Spleen (tissue), 11 donors: ENCODE results near the gene GM2A. TPM values are rescaled to one million over a fixed set of nuclear protein-coding genes. Genes with fewer than 3 reads are reported as not detected.

Source experiments
- DNase-seq: peaks from one replicate; pipeline ENCODE4 v3.0.0-alpha.2; 2020
- H3K27ac ChIP-seq, 8 donors: fragments of 200-600 bp; sonication (generic) in 7 of 8; 1 replicate in 4 of 8; 2 replicates in 4 of 8; pipeline versions ENCODE4 v1.5.0 to v1.8.0; 2016 to 2021; ENCODE audit warnings: inconsistent platforms in 4 of 8, mild to moderate bottlenecking in 4 of 8, moderate library complexity in 1 of 8
- H3K27me3 ChIP-seq, 7 donors: fragments of 200-600 bp; sonication (generic) in 6 of 7; replicated peaks in 1 of 7; 1 replicate in 4 of 7; 2 replicates in 3 of 7; pipeline versions ENCODE4 v1.5.0 to v1.8.0; 2016 to 2021; ENCODE audit warnings: inconsistent platforms in 3 of 7, mild to moderate bottlenecking in 1 of 7
- H3K36me3 ChIP-seq, 6 donors: fragments of 200-600 bp; sonication (generic) in 5 of 6; 1 replicate in 4 of 6; 2 replicates in 2 of 6; pipeline versions ENCODE4 v1.5.0 to v1.8.0; 2016 to 2021; ENCODE audit warnings: inconsistent platforms in 2 of 6
- H3K4me1 ChIP-seq, 6 donors: fragments of 200-600 bp; sonication (generic) in 5 of 6; 1 replicate in 3 of 6; 2 replicates in 3 of 6; pipeline versions ENCODE4 v1.5.0 to v1.8.0; 2016 to 2021; ENCODE audit warnings: inconsistent platforms in 3 of 6
- H3K4me3 ChIP-seq, 8 donors: fragments of 200-600 bp; sonication (generic) in 7 of 8; 1 replicate in 4 of 8; 2 replicates in 4 of 8; pipeline versions ENCODE4 v1.5.0 to v1.8.0; 2016 to 2021; ENCODE audit warnings: inconsistent platforms in 4 of 8, mild to moderate bottlenecking in 4 of 8, moderate library complexity in 2 of 8
- H3K9me3 ChIP-seq, 8 donors: fragments of 200-600 bp; sonication (generic) in 7 of 8; 1 replicate in 4 of 8; 2 replicates in 4 of 8; pipeline versions ENCODE4 v1.5.0 to v1.8.0; 2016 to 2021; ENCODE audit warnings: inconsistent platforms in 4 of 8
- POLR2A ChIP-seq, 3 donors: fragments of 450-650 bp; IDR thresholded peaks; one replicate each; pipeline ENCODE4 v1.5.1; 2017; ENCODE audit warnings: antibody characterized with exemption in 3 of 3, mild to moderate bottlenecking in 1 of 3
- POLR2AphosphoS5 ChIP-seq, 3 donors: sonication (generic); formaldehyde crosslinking; IDR thresholded peaks; one replicate each; pipeline ENCODE4 v1.5.1; 2017; ENCODE audit warnings: antibody characterized with exemption in 3 of 3
- WGBS, 5 donors: extraction: QIAGEN DNeasy Blood & Tissue Kit in 3 of 5; methylation state at CpG; one replicate each; pipeline versions ENCODE4 v1.1.5 to v1.1.7; 2013 to 2018; 5-methylcytosine and 5-hydroxymethylcytosine counted together
- intact Hi-C: fragments of 100-400 bp; cut with DNase I; formaldehyde crosslinking; loops from one replicate; pipeline ENCODE4 v1.15.0; 2023; ENCODE audit warnings: low total_unique reads
- polyA plus RNA-seq, 3 donors: library from polyadenylated mRNA; stranded (reverse); fragments of 200-250 nt; gene quantifications; one replicate each; pipeline ENCODE4 v1.2.1, GENCODE V29; 2013
- total RNA-seq, 7 donors: library from RNA; depleted of rRNA in 3 of 7; stranded (reverse); fragments of >200 nt in 3 of 7; fragmentation: NEBNext Ultra II Directional in 4 of 7; extraction: Animal tissue kit (Norgen Biotek cat#: 25700) in 4 of 7; gene quantifications; one replicate each; pipeline versions ENCODE4 v1.1.0 to v1.2.1, GENCODE V29; 2016 to 2021
- TF ChIP-seq, protein P1 (sequence below), 11 experiments: fragments of 200-600 bp in 7 of 11; fragments of 450-650 bp in 4 of 11; sonication (generic) in 4 of 11; IDR thresholded peaks in 8 of 11; conservative IDR thresholded peaks in 3 of 11; 1 replicate in 7 of 11; 2 replicates in 4 of 11; pipeline versions ENCODE4 v1.4.0 to v1.8.0; 2016 to 2021; ENCODE audit warnings: antibody characterized with exemption in 11 of 11, inconsistent platforms in 4 of 11, mild to moderate bottlenecking in 1 of 11
- donor health status: healthy with polysubstance abuse.
- donor health status: DM: no; HTN: no; CAD: no; lungs with moderate emphysema.
- donor health status: DM: no; HTN: no; CAD: no.
- donor health status: Bipolar disorder and iron deficiency.
- donor health status: healthy.
- donor health status: DM: no; HTN: no; CAD: no.
- donor health status: DM: yes; HTN: yes; CAD: no.

Gene GM2A
- total and polyA plus RNA-seq, 10 donors: 31.6 to 95.7 (median 71.4) TPM

DNA sequence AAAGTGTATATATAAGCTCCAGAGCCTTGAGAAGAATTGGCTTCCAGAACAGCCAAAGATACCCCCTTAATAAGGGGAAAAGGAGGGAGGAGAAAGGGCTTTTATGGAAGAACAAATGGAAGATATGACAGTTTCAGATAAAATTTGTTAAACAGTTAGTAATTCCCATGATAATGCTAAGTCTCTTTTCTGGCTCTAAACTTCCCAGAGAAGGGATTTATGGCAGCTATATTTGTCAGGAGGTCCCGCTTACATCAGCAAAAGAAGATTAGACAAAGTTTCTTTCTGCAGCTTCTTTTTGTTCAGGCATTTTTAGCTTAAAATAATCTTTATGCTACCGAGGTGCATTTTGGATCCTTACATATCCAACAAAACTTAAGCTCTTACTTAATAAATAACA, 64.9 kb downstream of the GM2A start:
- Histone ChIP-seq H3K4me1 (peaks cover 3 to 17% (median 8%) of the 10 kb centered on the region in 6 donors), H3K9me3 (no peaks in the 10 kb centered on the region), H3K36me3 (no peaks in the 10 kb centered on the region), H3K4me3 (no peak overlapping the region), H3K27me3 (no peaks in the 10 kb centered on the region), H3K27ac (no peak overlapping the region)
- TF ChIP-seq POLR2AphosphoS5 (IDR thresholded peaks at IDR 0.05) (no peak), POLR2A (IDR thresholded peaks at IDR 0.05) (no peak)
- TF ChIP-seq, protein P1, sequence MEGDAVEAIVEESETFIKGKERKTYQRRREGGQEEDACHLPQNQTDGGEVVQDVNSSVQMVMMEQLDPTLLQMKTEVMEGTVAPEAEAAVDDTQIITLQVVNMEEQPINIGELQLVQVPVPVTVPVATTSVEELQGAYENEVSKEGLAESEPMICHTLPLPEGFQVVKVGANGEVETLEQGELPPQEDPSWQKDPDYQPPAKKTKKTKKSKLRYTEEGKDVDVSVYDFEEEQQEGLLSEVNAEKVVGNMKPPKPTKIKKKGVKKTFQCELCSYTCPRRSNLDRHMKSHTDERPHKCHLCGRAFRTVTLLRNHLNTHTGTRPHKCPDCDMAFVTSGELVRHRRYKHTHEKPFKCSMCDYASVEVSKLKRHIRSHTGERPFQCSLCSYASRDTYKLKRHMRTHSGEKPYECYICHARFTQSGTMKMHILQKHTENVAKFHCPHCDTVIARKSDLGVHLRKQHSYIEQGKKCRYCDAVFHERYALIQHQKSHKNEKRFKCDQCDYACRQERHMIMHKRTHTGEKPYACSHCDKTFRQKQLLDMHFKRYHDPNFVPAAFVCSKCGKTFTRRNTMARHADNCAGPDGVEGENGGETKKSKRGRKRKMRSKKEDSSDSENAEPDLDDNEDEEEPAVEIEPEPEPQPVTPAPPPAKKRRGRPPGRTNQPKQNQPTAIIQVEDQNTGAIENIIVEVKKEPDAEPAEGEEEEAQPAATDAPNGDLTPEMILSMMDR (IDR thresholded peaks at IDR 0.05 in 8 of 11, conservative IDR thresholded peaks at IDR 0.05 in 3 of 11): no peak
- DNase-seq: no peak
- 81 to 90% (median 87%) methylated on average over 2 of the region's 2 CpGs for WGBS, 5 donors
- intact Hi-C loops: no loop called here

DNA sequence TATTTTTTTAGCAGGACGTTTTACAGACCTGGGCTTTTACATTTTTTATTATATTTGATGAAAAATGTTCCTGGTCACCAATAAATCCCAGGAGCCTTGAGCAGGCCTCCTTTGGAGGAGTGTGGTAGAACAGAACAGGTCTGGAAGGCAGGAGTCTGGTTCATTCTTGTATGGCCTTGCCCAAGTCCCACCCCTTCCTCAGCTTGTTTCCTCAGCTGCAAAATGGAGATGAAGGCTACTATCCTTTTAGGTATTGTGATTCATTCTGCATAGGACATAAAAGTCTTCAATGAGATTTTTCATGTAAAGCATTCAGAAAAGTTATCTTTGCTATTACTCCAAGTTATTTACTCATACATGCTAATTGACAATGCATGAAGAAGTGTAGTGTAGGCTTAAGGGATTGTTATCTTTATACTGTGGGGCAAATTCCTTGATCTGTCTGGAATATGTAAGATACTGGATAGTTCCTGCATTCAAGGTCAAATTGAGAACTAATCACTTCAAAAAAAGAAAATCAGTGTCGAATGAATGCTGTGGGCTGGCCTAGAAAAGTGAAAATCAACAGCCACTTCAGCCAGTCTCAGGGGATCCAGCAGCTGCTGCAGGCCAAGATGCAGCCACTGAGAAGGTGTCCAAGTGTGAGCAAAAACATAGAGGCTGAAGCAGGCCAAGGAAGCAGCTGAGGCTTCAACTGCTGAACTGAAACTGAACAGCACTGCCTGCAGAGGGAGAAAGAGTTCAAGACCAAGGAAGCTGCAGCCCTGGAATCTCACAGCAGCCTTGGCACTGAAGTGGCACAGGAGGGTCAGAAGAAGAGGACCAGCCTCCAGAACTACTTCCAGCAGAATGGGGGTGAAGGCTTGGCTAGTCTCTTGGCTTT, 66.1 kb downstream of the GM2A start:
- peak overlapping the region in 2 of 8 donors; percentile 15 to 19 for H3K27ac ChIP-seq
- no peaks in the 10 kb centered on the region for H3K36me3 ChIP-seq
- 55 to 73% (median 61%) methylated on average over 2 of the region's 2 CpGs for WGBS, 5 donors
- H3K4me1 ChIP-seq: peaks cover 3 to 17% (median 8%) of the 10 kb centered on the region in 6 donors
- intact Hi-C loops: no loop called here
- no peaks in the 10 kb centered on the region for H3K27me3 ChIP-seq
- no peak for DNase-seq
- TF ChIP-seq, protein P1 (IDR thresholded peaks at IDR 0.05 in 8 of 11, conservative IDR thresholded peaks at IDR 0.05 in 3 of 11): peak in 2 of 11 experiments; percentile 15 to 16
- TF ChIP-seq POLR2A (IDR thresholded peaks at IDR 0.05) (no peak), POLR2AphosphoS5 (IDR thresholded peaks at IDR 0.05) (no peak)
- no peak overlapping the region for H3K4me3 ChIP-seq
- no peaks in the 10 kb centered on the region for H3K9me3 ChIP-seq

Other genes with a start within 250 kb of the GM2A start
- 100 to 1,000 TPM in 6 of 7 donors, 10 to 100 TPM in 1; 78.7 to 886 (median 416) TPM for gene GPX3, start 232.6 kb upstream of the GM2A start, total RNA-seq
- gene GPX3, start 232.6 kb upstream of the GM2A start, polyA plus RNA-seq: 100 to 1,000 TPM; 158 to 261 (median 256) TPM
- 100 to 1,000 TPM; 179 to 260 (median 218) TPM for gene TNIP1, start 172.2 kb upstream of the GM2A start, total RNA-seq
- gene TNIP1, start 172.2 kb upstream of the GM2A start, polyA plus RNA-seq: 100 to 1,000 TPM in 1 of 3 donors, 10 to 100 TPM in 2; 67.7 to 149 (median 95.9) TPM
- 100 to 1,000 TPM; 142 to 295 (median 210) TPM for gene ANXA6, start 95.4 kb upstream of the GM2A start, total RNA-seq
- 100 to 1,000 TPM; 141 to 186 (median 155) TPM for gene ANXA6, start 95.4 kb upstream of the GM2A start, polyA plus RNA-seq
- gene CCDC69, start 29.1 kb upstream of the GM2A start, total RNA-seq: 100 to 1,000 TPM in 4 of 7 donors, 10 to 100 TPM in 3; 68.4 to 145 (median 106) TPM
- gene CCDC69, start 29.1 kb upstream of the GM2A start, polyA plus RNA-seq: 10 to 100 TPM; 37.7 to 90.3 (median 39.3) TPM
- gene SLC36A3, start 50.6 kb downstream of the GM2A start, total RNA-seq: not detected
- gene SLC36A3, start 50.6 kb downstream of the GM2A start, polyA plus RNA-seq: not detected
- gene SLC36A2, start 94.4 kb downstream of the GM2A start, total RNA-seq: not detected
- under 1 TPM in 1 of 3 donors, not detected in 2; 0.02 TPM for gene SLC36A2, start 94.4 kb downstream of the GM2A start, polyA plus RNA-seq
- gene SLC36A1, start 194.4 kb downstream of the GM2A start, total RNA-seq: 10 to 100 TPM; 13.4 to 29.6 (median 20.9) TPM
- 1 to 10 TPM; 1.7 to 3.6 (median 2.0) TPM for gene SLC36A1, start 194.4 kb downstream of the GM2A start, polyA plus RNA-seq